ENCODE measurements around the gene AGRP.
"Not testable (repeated sequence)": the region's sequence is repeated elsewhere in the genome, so short reads cannot be mapped to it uniquely, and the experiment has no call there.

The AGRP gene

DNA sequence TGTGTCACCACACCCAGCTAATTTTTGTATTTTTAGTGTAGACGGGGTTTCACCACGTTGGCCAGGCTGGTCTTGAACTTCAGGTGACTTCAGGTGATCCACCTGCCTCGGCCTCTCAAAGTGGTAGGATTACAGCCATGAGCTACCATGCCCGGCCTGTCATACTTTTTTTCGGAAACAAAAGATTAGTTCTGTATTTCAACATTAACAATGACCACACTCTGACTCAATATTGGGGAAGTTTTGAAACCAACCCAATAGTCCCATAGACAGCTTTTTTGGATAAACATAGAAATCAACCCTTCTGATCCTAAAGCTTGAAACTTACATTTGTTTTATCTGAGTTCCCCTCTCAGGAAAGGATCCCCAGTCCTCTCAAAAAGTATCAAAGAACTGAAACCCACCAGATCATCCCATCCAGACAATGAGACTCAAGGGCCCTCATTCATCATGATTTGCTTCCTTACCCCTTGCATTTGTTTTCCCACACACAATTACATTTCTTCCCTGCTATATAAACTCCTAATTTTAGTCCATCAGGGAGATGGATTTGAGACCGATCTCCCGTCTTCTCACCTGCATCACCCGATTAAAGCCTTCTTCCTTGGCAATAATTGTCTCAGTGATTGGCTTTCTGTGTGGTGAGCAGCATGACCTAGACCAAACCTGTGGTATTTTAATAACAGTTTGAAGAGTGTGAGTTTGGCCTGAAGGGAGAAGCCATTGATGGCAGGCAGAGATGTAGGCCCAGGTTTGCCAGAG, 7.2 kb upstream of the AGRP start:
- no peak for DNase-seq
- no peaks in the 10 kb centered on the region for H3K27me3 ChIP-seq (ENCODE audit: insufficient read depth, low read length, poor library complexity)
- TF ChIP-seq EZH2 (IDR thresholded peaks at IDR 0.05; ENCODE audit: borderline replicate concordance, low read depth, low read length, severe bottlenecking), result no peak
- TF ChIP-seq, protein P1, sequence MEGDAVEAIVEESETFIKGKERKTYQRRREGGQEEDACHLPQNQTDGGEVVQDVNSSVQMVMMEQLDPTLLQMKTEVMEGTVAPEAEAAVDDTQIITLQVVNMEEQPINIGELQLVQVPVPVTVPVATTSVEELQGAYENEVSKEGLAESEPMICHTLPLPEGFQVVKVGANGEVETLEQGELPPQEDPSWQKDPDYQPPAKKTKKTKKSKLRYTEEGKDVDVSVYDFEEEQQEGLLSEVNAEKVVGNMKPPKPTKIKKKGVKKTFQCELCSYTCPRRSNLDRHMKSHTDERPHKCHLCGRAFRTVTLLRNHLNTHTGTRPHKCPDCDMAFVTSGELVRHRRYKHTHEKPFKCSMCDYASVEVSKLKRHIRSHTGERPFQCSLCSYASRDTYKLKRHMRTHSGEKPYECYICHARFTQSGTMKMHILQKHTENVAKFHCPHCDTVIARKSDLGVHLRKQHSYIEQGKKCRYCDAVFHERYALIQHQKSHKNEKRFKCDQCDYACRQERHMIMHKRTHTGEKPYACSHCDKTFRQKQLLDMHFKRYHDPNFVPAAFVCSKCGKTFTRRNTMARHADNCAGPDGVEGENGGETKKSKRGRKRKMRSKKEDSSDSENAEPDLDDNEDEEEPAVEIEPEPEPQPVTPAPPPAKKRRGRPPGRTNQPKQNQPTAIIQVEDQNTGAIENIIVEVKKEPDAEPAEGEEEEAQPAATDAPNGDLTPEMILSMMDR (IDR thresholded peaks at IDR 0.05; ENCODE audit: borderline replicate concordance, extremely low read depth, low read length, poor library complexity, severe bottlenecking), result no peak
- no peaks in the 10 kb centered on the region for H3K79me2 ChIP-seq (ENCODE audit: insufficient read depth, low read length)
- H2AFZ ChIP-seq (ENCODE audit: low read depth, low read length), result no peak overlapping the region
- no peak overlapping the region for H3K4me3 ChIP-seq (ENCODE audit: low read depth in 1 of 2, low read length in 2 of 2)
- H4K20me1 ChIP-seq (ENCODE audit: insufficient read depth, low read length), result no peaks in the 10 kb centered on the region
- no peak overlapping the region for H3K4me2 ChIP-seq (ENCODE audit: insufficient read depth, low read length)
- H3K27ac ChIP-seq (ENCODE audit: low read length), result no peak overlapping the region
- ATAC-seq (ENCODE audit: insufficient read depth, low read depth), result no peak
- H3K9ac ChIP-seq (ENCODE audit: low read depth, low read length), result no peak overlapping the region
- no peaks in the 10 kb centered on the region for H3K9me3 ChIP-seq (ENCODE audit: insufficient read depth, low read length, severe bottlenecking)
- H3K4me1 ChIP-seq (ENCODE audit: insufficient read depth, low read length), result no peaks in the 10 kb centered on the region
- H3K36me3 ChIP-seq (ENCODE audit: insufficient read depth, low read length), result peaks cover 7% of the 10 kb centered on the region; the same call in 1 of the 2 replicates

DNA sequence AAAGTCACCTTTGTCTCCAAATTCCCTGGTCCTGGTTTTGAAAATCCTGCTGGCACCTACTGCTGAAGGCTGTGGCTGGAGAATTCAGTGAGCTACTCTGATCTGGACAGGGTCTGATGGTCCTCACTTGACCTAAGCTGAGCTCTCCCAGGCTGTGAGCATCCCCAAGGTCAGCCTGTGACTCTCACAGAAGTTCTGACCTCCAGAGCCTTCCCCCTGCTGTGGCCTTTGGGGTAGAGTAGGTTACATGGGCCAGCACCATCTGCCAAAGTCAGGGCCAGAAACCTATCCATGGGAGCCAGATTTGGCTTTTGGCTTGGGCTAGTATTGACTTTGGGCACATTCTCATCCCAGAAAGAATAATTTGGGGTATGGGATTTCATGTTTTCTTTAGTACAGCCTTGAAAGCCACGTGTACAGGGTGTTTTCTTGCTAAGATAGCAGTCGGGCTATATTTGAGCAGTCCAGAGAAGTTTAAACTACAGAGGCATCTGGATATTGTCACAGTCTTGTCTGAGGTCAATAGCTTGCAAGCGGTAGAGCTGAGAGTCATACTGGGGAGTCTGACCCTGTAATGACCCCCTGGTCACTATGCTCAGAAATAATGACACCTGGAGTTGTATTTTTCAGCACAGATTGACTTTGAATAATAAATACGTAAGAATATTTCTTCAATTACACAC, 6.2 kb upstream of the AGRP start:
- TF ChIP-seq, protein P1 (IDR thresholded peaks at IDR 0.05; ENCODE audit: borderline replicate concordance, extremely low read depth, low read length, poor library complexity, severe bottlenecking), result no peak
- TF ChIP-seq EZH2 (IDR thresholded peaks at IDR 0.05; ENCODE audit: borderline replicate concordance, low read depth, low read length, severe bottlenecking), result no peak
- peaks cover 11% of the 10 kb centered on the region for H3K36me3 ChIP-seq (ENCODE audit: insufficient read depth, low read length)
- no peaks in the 10 kb centered on the region for H3K4me1 ChIP-seq (ENCODE audit: insufficient read depth, low read length)
- no peaks in the 10 kb centered on the region for H4K20me1 ChIP-seq (ENCODE audit: insufficient read depth, low read length)
- H3K79me2 ChIP-seq (ENCODE audit: insufficient read depth, low read length), result no peaks in the 10 kb centered on the region
- no peak overlapping the region for H2AFZ ChIP-seq (ENCODE audit: low read depth, low read length)
- H3K27me3 ChIP-seq (ENCODE audit: insufficient read depth, low read length, poor library complexity), result no peaks in the 10 kb centered on the region
- DNase-seq (no peak), ATAC-seq (ENCODE audit: insufficient read depth, low read depth) (no peak)
- H3K9ac ChIP-seq (ENCODE audit: low read depth, low read length), result no peak overlapping the region
- H3K4me2 ChIP-seq (ENCODE audit: insufficient read depth, low read length), result no peak overlapping the region
- no peak overlapping the region for H3K27ac ChIP-seq (ENCODE audit: low read length)
- H3K9me3 ChIP-seq (ENCODE audit: insufficient read depth, low read length, severe bottlenecking), result no peaks in the 10 kb centered on the region
- no peak overlapping the region for H3K4me3 ChIP-seq (ENCODE audit: low read depth in 1 of 2, low read length in 2 of 2)

DNA sequence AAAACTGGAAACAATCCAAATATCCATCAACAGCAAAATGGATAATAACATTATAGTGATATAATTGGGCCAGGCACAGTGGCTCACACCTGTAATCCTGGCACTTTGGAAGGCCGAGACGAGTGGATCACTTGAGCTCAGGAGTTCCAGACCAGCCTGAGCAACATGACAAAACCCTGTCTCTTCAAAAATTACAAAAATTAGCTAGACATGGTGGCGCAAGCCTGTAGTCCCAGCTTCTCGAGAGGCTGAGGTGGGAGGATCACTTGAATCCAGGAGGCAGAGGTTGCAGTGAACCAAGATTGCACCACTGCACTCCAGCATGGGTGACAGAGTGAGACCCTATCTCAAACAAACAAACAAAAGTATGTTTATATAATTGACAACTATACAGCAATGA, 4.2 kb upstream of the AGRP start:
- not testable (repeated sequence) for H3K4me2 ChIP-seq (ENCODE audit: insufficient read depth, low read length); H3K27me3 ChIP-seq (ENCODE audit: insufficient read depth, low read length, poor library complexity); H4K20me1 ChIP-seq (ENCODE audit: insufficient read depth, low read length); ATAC-seq (ENCODE audit: insufficient read depth, low read depth); H3K9ac ChIP-seq (ENCODE audit: low read depth, low read length); H3K27ac ChIP-seq (ENCODE audit: low read length); DNase-seq; H2AFZ ChIP-seq (ENCODE audit: low read depth, low read length); H3K9me3 ChIP-seq (ENCODE audit: insufficient read depth, low read length, severe bottlenecking); H3K4me3 ChIP-seq (ENCODE audit: low read depth in 1 of 2, low read length in 2 of 2)
- Histone ChIP-seq H3K4me1 (ENCODE audit: insufficient read depth, low read length) (peaks cover 13% of the 10 kb centered on the region), H3K79me2 (ENCODE audit: insufficient read depth, low read length) (peaks cover 16% of the 10 kb centered on the region), H3K36me3 (ENCODE audit: insufficient read depth, low read length) (peaks cover 24% of the 10 kb centered on the region)

DNA sequence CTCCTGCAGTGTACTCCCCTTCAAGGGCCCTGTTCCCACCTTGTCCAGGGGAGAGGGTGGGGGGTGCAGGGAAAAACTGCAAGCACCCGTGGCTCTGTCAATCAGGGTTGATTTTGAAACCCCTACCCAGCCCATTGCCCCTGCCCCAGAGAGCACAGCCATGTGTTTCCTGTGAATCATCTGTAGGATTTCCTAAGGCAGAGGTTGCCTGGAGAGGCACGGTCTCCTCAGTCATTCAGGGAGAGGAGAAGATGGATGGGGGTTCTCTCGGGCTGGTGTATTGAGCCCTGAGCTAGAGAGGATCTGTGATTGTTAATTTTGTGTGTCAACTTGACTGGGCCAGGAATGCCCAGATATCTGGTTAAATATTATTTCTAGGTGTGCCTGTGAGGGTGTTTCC, 3.5 kb upstream of the AGRP start:
- H3K4me3 ChIP-seq (ENCODE audit: low read depth in 1 of 2, low read length in 2 of 2), result no peak overlapping the region
- no peaks in the 10 kb centered on the region for H4K20me1 ChIP-seq (ENCODE audit: insufficient read depth, low read length)
- no peaks in the 10 kb centered on the region for H3K9me3 ChIP-seq (ENCODE audit: insufficient read depth, low read length, severe bottlenecking)
- no peaks in the 10 kb centered on the region for H3K27me3 ChIP-seq (ENCODE audit: insufficient read depth, low read length, poor library complexity)
- no peak overlapping the region for H3K4me2 ChIP-seq (ENCODE audit: insufficient read depth, low read length)
- H3K4me1 ChIP-seq (ENCODE audit: insufficient read depth, low read length), result peaks cover 20% of the 10 kb centered on the region
- no peak for DNase-seq
- no peak overlapping the region for H3K9ac ChIP-seq (ENCODE audit: low read depth, low read length)
- H3K36me3 ChIP-seq (ENCODE audit: insufficient read depth, low read length), result peaks cover 24% of the 10 kb centered on the region
- no peak overlapping the region for H2AFZ ChIP-seq (ENCODE audit: low read depth, low read length)
- TF ChIP-seq EZH2 (IDR thresholded peaks at IDR 0.05; ENCODE audit: borderline replicate concordance, low read depth, low read length, severe bottlenecking), result no peak
- TF ChIP-seq, protein P1 (IDR thresholded peaks at IDR 0.05; ENCODE audit: borderline replicate concordance, extremely low read depth, low read length, poor library complexity, severe bottlenecking), result no peak
- no peak for ATAC-seq (ENCODE audit: insufficient read depth, low read depth)
- no peak overlapping the region for H3K27ac ChIP-seq (ENCODE audit: low read length)
- peaks cover 23% of the 10 kb centered on the region for H3K79me2 ChIP-seq (ENCODE audit: insufficient read depth, low read length)
